Progenitor cell of endocrine pancreas (in vitro differentiated cells): ENCODE measurements around the gene LYAR. TPM values are rescaled to one million over a fixed set of nuclear protein-coding genes. Genes with fewer than 3 reads are reported as not detected.

Experiments used
- DNase-seq: peaks from one replicate; pipeline ENCODE4 v3.0.0; 2021; ENCODE audit warnings: low spot score; ENCODE audit not compliant: unreplicated experiment
- H3K27ac Mint-ChIP-seq: 2 replicates; pipeline ENCODE4 v1.8.0; 2021; ENCODE audit warnings: mild to moderate bottlenecking, moderate library complexity, mixed read lengths
- H3K27me3 Mint-ChIP-seq: 2 replicates; pipeline ENCODE4 v1.8.0; 2021; ENCODE audit warnings: mixed read lengths
- H3K36me3 Mint-ChIP-seq: 2 replicates; pipeline ENCODE4 v1.8.0; 2022; ENCODE audit warnings: mixed read lengths; ENCODE audit not compliant: insufficient read depth
- H3K4me1 Mint-ChIP-seq: 2 replicates; pipeline ENCODE4 v1.8.0; 2021; ENCODE audit warnings: low read depth, mixed read lengths
- H3K4me3 Mint-ChIP-seq: 2 replicates; pipeline ENCODE4 v1.8.0; 2021; ENCODE audit warnings: low read depth, mild to moderate bottlenecking, moderate library complexity, mixed read lengths
- H3K9me3 Mint-ChIP-seq: 2 replicates; pipeline ENCODE4 v1.8.0; 2021; ENCODE audit warnings: low read depth, mixed read lengths
- CTCF ChIP-seq: fragments of 200-600 bp; sonication (generic); IDR thresholded peaks from one replicate; pipeline ENCODE4 v1.5.0; 2021; ENCODE audit warnings: antibody characterized with exemption, mild to moderate bottlenecking; ENCODE audit not compliant: unreplicated experiment
- total RNA-seq: library from RNA; stranded (reverse); gene quantifications from 2 replicates; pipeline ENCODE4 v1.2.1, GENCODE V29; 2021

The LYAR gene
- total RNA-seq, 1 donor from 2014 or later: 18.7 TPM

- no peak for DNase-seq
- Mint-ChIP-seq H3K9me3 (no peaks in the 10 kb centered on the region), H3K27me3 (no peaks in the 10 kb centered on the region), H3K36me3 (peaks cover 24% of the 10 kb centered on the region), H3K27ac (peak overlapping the region; percentile 68), H3K4me3 (no peak overlapping the region), H3K4me1 (peaks cover 4% of the 10 kb centered on the region)
- TF ChIP-seq CTCF: no peak
These were observed 15.7 kb downstream of the LYAR start for GRCh38 chr4:4274226-4274625.

- no peak overlapping the region for H3K4me3 Mint-ChIP-seq
- H3K4me1 Mint-ChIP-seq: peaks cover 4% of the 10 kb centered on the region
- no peak for TF ChIP-seq CTCF
- no peaks in the 10 kb centered on the region for H3K27me3 Mint-ChIP-seq
- no peak for DNase-seq
- no peaks in the 10 kb centered on the region for H3K9me3 Mint-ChIP-seq
- H3K27ac Mint-ChIP-seq: no peak overlapping the region
- H3K36me3 Mint-ChIP-seq: peaks cover 27% of the 10 kb centered on the region
These were observed 18.0 kb downstream of the LYAR start for GRCh38 chr4:4271912-4272311.

GRCh38 chr4:4270529-4270928 lies 19.4 kb downstream of the LYAR start:
- H3K36me3 Mint-ChIP-seq: peaks cover 30% of the 10 kb centered on the region
- H3K27ac Mint-ChIP-seq: no peak overlapping the region
- H3K4me3 Mint-ChIP-seq: no peak overlapping the region
- H3K27me3 Mint-ChIP-seq: no peaks in the 10 kb centered on the region
- no peak for TF ChIP-seq CTCF
- DNase-seq: no peak
- peaks cover 4% of the 10 kb centered on the region for H3K4me1 Mint-ChIP-seq
- peaks cover 3% of the 10 kb centered on the region for H3K9me3 Mint-ChIP-seq

- DNase-seq: no peak
- Mint-ChIP-seq H3K9me3 (peaks cover 3% of the 10 kb centered on the region), H3K4me3 (no peak overlapping the region), H3K27ac (no peak overlapping the region), H3K27me3 (no peaks in the 10 kb centered on the region), H3K4me1 (peaks cover 4% of the 10 kb centered on the region), H3K36me3 (peaks cover 30% of the 10 kb centered on the region)
- TF ChIP-seq CTCF: no peak
These were observed 20.1 kb downstream of the LYAR start for GRCh38 chr4:4269856-4270255.

GRCh38 chr4:4269331-4269731 lies 20.6 kb downstream of the LYAR start:
- Mint-ChIP-seq H3K4me3 (no peak overlapping the region), H3K27ac (no peak overlapping the region)

More at GRCh38 chr4:4269331-4269731, 20.6 kb downstream of the LYAR start:
- H3K9me3 Mint-ChIP-seq: peaks cover 3% of the 10 kb centered on the region
- no peak for TF ChIP-seq CTCF
- peaks cover 25% of the 10 kb centered on the region for H3K36me3 Mint-ChIP-seq
- no peaks in the 10 kb centered on the region for H3K4me1 Mint-ChIP-seq
- DNase-seq: no peak
- H3K27me3 Mint-ChIP-seq: no peaks in the 10 kb centered on the region
